GM18951 (cell line): ENCODE data around the gene PFDN4.

Experiments
- POLR2A ChIP-seq: IDR thresholded peaks from 4 replicates; pipeline ENCODE4 v1.6.1; 2011; ENCODE audit warnings: mild to moderate bottlenecking; ENCODE audit not compliant: insufficient read length, insufficient read depth; ENCODE audit errors: extremely low read depth
- in situ Hi-C: fragments of 300-500 bp; cut with MboI; formaldehyde crosslinking; loops from one replicate; pipeline ENCODE4 v1.12.0; 2022; ENCODE audit warnings: low sequenced_read_pairs, mixed read lengths, inconsistent platforms; ENCODE audit not compliant: unreplicated experiment

PFDN4 gene

DNA sequence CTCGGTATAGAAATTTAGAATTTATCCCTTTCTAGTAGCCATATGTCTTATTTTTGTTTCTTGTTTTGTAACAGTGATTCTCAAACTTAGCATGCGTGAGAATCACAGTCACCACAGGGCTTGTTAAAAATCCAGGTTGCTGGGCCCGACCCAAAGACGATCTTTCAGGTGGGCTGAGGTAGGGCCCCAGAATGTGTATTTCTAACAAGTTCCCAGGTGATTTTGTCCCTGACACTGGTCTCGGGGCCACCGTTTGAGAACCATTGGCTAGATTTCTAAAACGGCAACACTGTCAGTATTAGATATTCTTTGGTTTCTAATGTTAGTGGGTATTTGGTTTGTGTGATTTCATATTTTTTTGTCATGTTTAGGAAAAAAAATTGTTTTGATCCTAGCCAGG is 9.9 kb downstream of the PFDN4 start:
- no peak for TF ChIP-seq POLR2A
- in situ Hi-C loops: no loop called here

GRCh38 chr20:54218470-54218869 is 10.6 kb downstream of the PFDN4 start:
- in situ Hi-C loops: no loop called here
- TF ChIP-seq POLR2A: no peak

GRCh38 chr20:54219751-54220426 is 12.0 kb downstream of the PFDN4 start:
- no peak for TF ChIP-seq POLR2A
- in situ Hi-C loops: loop anchor here (5.0 kb wide), 1 partner anchor 427 kb away; no protein-coding TSS in a partner anchor

DNA sequence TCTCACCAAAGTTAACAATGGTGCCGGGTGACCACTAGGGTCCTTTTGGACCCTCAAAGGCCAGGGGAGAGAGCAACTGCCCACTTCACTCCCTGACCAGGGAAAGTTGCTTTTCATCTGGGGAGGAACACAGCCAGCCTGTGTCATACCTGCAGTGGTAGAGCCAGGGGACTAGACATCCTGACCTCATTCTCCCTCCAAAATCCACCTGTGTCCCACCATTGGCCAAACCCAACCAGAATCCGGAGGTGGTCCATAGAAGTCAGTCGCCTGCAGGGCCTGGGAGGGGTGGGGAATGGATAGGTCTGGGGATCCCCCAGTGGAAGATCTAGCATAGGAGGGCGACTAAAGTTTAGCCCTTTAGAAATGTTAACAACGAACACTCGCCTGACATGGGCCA is 12.8 kb downstream of the PFDN4 start:
- in situ Hi-C loops: loop anchor here (5.0 kb wide), 1 partner anchor 427 kb away; no protein-coding TSS in a partner anchor
- no peak for TF ChIP-seq POLR2A

DNA sequence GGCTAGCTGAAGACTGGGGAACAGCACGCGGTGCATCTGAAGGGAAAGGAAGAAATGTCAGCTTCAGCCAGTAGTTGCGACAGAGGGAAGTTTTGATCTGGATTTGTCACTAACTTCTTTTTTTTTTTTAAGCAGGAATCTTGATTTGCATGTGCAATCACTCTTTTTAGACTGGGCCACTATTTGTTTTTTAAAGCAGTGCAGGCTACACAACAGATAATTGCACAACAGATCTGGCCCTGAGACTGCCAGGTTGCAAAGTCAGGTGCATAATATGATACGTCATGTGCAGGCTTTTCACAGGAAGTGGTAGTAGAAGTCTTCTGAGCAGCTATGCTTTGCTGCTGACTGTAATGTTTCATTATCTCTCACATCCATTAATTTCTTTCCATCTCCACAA is 13.5 kb downstream of the PFDN4 start:
- no peak for TF ChIP-seq POLR2A
- in situ Hi-C loops: loop anchor here (5.0 kb wide), 1 partner anchor 426 kb away; no protein-coding TSS in a partner anchor

DNA sequence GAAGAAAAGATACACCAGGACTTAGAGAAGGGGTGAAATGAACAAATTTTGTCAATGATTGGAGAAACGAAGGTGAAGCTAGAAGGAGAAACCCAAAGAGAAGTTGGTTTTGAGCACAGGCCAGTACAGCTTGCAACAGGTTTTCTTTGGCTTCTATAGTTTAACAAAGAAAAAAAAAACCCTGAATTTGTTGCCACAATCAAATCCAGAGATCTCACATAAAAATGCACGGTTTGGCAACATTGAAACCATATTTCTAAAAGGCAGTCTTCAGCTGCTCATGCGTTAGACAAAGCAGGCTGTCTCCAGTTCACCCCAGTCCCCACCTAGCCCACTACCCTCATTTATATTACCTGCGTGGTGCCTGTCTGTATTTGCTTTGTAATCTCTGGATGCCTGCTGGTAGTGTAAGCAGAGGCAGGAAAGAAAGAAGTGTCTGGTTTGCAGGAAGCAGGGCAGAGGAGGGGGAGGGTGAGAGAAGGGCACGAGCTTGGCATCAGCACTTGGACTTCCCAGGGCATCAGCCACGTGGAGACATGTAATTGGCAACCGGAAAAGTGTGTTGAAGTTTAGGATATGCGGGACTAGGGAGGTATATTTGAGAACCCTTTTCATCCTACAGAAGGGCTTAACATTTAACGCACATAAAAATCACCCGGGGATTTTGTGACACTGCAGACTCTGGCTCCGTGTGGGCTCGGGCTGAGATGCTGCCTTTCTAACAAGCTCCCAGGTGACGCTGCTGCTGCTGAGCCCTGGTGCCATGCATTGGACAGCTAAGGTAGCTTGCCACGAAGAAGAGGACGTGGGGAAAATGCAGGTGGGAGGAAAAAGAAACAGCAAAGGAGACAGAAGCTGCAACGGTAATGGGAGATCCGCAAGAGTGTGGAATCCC is 14.4 kb downstream of the PFDN4 start:
- in situ Hi-C loops: loop anchor here (5.0 kb wide), 1 partner anchor 425 kb away; no protein-coding TSS in a partner anchor
- TF ChIP-seq POLR2A: no peak

DNA sequence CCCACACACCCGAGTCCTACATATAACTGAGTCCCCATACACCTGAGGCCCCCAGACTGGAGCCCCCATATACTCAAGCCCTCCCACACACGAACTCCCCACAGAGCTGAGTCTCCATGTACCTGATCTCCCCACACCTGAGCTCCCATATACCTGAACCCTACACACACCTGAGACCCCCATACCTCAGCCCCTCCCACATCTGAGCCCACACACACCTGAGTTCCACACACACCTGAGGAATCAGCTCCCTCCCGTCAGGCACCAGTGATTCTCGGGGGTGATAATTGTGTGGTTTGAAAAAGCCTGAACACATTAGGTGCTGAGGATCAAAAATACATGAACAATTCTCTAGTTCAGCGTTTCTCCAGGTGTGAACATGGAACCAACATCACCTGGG is 15.4 kb downstream of the PFDN4 start:
- no peak for TF ChIP-seq POLR2A
- in situ Hi-C loops: loop anchor here (5.0 kb wide), 1 partner anchor 424 kb away; no protein-coding TSS in a partner anchor

GRCh38 chr20:54223751-54224150 is 15.9 kb downstream of the PFDN4 start:
- TF ChIP-seq POLR2A: no peak
- in situ Hi-C loops: loop anchor here (5.0 kb wide), 1 partner anchor 424 kb away; no protein-coding TSS in a partner anchor

GRCh38 chr20:54224642-54225041 is 16.8 kb downstream of the PFDN4 start:
- in situ Hi-C loops: loop anchor here (5.0 kb wide), 1 partner anchor 423 kb away; no protein-coding TSS in a partner anchor

- in situ Hi-C loops: no loop called here
- TF ChIP-seq POLR2A: no peak
Measured at GRCh38 chr20:54227241-54227640, 19.4 kb downstream of the PFDN4 start.

GRCh38 chr20:54227751-54228150 is 19.9 kb downstream of the PFDN4 start:
- in situ Hi-C loops: no loop called here
- no peak for TF ChIP-seq POLR2A

DNA sequence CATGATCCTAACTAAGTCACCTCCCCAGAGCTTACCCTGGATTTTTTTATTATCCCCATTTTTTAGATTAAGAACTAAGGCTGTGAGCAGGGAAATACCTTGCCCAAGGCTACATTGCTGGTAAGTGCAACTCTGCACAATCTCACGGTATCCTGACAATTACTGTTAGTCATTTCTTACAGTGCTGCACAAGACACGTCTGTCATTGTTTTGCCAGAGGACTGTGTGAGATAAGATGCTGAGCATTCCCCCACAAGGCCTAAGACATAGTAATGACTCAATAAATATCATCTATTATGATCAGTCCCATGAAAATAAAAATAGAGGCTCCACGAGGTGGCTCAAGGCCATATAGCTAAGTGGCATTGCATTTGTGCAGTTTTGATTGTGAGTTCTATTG is 21.0 kb downstream of the PFDN4 start:
- in situ Hi-C loops: no loop called here

DNA sequence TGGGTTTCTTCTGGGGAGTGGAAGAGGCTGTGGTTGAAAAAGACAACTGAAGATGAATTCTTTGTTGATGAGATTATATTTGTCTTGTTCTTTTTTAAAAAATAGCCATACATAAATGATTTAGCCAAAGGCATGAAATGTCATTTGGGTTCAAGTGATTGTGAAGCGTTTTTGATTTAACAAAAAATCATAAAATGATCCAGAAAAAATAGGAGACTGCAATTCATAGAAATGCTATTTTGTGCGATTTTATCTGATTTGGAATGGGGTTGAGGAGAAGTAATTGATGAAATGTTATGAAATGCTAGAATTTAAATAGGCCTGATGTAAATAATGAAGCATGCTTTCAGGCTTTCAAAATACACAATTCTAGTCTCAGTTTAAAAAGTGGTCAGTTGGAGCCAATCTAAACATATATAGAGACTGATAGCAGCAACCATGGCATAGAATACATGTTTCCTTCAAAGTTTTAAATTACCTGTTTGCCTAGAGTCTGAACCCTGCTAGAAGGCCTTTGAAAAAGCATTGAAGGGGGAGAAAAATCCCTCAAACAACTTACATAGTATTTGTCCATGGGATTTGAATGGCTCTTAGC is 21.8 kb downstream of the PFDN4 start:
- in situ Hi-C loops: no loop called here
- TF ChIP-seq POLR2A: no peak

More for the DNA sequence above, 21.0 kb downstream of the PFDN4 start:
- TF ChIP-seq POLR2A: no peak
